HG02588 (cell line): Measurements from ENCODE around the gene TSPAN9.

Experiments
- ATAC-seq: cut with Tn5 transposase; IDR thresholded peaks from one replicate; pipeline ENCODE4 v1.9.1; 2021; ENCODE audit warnings: mild to moderate bottlenecking, moderate library complexity; ENCODE audit not compliant: unreplicated experiment

The TSPAN9 gene

GRCh38 chr12:3305904-3306619 is 228.9 kb downstream of the TSPAN9 start:
- ATAC-seq, result no peak

DNA sequence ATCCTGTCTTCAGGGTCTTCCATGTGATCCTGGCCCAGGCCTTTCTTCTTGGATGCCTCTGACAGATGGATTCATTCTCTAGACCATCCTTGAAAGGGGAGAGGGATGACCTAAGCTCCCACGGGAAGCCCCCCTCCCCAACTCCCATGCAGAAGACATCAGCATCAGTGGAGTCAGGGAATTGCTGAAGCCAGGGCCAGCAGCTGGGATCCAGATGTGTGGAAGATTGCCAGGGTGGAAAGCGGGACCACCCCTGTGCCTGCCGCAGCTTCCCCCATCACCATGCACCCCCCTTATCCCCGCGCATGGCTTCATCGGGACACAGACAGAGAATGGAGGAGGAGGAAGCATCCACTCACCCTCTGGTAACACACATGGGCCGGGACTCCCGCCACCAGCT is 230.2 kb downstream of the TSPAN9 start:
- no peak for ATAC-seq

DNA sequence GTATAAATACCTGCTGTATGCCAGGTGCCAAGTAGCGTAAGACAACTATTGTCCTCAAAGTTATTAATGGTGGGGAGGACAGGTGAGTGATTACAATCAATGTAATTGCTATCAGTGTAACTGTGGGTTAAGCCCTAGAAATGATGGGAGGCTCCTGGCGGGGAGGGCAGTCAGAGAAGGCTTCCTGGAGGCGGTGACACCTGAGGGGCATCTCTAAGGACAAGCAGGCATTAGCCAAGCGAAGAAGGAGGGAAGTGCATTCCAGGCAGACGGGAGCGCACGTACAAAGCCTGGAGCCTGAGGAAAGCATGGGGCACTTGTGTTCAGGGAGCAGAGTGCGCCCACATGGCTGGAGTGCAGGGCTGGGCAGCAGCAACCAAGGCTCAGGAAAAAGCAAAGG is 230.9 kb downstream of the TSPAN9 start:
- no peak for ATAC-seq

DNA sequence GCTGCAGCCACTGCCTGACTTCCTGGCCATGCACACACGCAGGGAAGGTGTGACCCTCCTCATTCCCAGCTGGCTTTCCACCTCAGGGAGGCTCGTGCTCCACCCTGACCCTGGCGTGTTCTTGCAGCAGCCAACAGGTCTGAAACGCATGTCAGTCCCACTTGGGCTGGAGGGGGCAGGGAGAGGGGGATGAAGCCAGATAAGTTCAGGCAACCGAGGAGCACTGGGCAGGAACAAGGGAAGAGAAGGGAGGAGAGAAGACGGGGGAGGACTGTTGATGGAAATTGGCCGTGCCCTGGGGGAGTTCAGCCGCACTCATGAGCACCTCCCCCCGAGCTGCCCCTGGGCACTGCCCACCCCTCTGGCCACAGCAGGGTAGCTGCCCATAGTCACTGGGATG is 231.4 kb downstream of the TSPAN9 start:
- no peak for ATAC-seq

- ATAC-seq, result no peak
These were observed 232.6 kb downstream of the TSPAN9 start for GRCh38 chr12:3309805-3310204.

- ATAC-seq, result no peak
These were observed 233.3 kb downstream of the TSPAN9 start for GRCh38 chr12:3310271-3311026.

GRCh38 chr12:3311027-3311402 is 233.8 kb downstream of the TSPAN9 start:
- no peak for ATAC-seq

- ATAC-seq, result no peak
These were observed 234.4 kb downstream of the TSPAN9 start for GRCh38 chr12:3311491-3312103.

DNA sequence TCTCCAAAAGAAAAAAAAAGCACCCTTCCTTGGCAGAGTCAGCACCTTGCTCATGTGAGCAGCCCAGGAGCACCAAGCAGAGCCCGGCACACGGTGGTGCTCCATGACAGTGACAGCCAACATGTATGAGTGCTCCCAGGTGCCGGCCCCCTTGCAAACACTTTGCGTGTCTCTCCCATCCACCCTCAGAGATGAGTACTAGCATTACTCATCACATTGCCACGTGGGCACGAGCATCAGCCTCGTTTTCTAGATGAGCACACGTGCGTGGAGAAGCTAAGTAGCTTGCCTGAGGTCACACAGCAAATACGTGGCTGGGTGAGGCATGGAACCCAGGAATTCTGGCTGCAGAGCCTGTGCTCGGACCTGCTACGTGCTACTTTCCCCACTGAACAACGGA is 235.9 kb downstream of the TSPAN9 start:
- ATAC-seq, result no peak

DNA sequence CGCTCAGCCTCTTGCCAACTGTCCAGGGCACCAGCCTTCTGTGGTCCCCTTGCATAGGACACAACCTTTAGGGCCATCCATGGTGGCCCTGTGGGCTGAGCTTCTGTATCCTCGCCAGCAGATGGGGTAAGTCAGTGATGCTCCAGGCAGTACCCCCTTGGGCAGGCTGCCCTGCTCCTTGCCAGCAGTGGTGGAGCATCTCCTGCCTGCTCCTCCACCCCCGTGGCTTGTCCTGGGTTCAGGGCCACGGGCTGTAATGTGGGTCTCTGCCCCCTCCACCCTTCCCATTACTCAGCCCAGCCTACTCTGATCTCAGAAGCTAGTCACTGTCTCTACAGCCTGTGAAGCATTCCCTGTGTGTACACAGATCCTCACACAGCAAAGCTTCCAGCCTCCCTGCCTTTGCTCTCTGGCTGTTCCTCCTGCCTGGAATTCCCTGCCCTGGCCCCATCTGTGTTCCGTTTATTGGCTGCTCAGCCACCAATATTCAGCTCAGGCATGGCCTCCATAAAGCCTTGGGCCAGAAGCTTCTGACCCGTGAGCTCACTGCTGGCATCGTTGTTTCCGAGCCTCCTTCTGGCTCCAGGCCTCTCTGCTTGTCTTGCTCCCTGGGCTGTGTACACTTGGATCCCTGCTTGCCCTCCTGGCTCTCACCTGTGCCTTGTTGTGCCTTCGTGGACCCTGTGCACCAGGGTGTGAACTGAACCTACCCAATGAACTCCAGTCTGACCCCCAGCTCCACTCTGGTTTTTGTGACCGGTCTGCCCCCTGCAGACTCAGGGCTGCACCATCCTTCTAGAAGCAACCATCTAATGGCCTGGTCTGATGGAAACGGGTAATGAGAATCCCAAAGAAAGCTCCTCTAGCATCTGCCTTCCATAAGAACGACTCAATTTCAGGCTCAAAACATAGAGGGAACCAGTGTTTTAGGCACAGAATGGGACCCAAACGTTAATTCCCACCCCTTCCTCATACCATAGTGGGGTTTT is 236.8 kb downstream of the TSPAN9 start:
- ATAC-seq, result no peak

DNA sequence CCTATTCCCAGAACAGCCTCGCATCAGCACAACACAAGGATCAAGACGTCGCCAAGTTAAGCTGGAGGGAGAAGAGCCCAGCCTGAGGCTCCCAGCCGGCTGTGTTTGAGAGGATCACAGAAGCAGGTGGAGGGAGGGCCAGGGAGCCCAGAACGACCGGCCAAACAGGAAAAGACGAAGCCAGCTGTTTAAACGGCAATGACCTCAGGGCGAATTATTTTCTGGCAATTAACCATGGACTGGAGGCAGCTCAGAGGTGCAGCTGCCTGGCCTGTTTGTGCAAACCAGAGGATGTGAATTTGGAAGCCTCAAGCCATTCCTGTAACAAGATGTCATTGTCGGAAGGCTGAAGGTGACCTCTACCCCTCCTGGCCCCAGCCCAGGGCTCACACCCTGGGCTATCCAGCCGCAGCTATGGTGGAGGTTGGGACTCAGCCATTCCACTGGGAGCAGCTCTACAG is 238.1 kb downstream of the TSPAN9 start:
- ATAC-seq, result no peak

DNA sequence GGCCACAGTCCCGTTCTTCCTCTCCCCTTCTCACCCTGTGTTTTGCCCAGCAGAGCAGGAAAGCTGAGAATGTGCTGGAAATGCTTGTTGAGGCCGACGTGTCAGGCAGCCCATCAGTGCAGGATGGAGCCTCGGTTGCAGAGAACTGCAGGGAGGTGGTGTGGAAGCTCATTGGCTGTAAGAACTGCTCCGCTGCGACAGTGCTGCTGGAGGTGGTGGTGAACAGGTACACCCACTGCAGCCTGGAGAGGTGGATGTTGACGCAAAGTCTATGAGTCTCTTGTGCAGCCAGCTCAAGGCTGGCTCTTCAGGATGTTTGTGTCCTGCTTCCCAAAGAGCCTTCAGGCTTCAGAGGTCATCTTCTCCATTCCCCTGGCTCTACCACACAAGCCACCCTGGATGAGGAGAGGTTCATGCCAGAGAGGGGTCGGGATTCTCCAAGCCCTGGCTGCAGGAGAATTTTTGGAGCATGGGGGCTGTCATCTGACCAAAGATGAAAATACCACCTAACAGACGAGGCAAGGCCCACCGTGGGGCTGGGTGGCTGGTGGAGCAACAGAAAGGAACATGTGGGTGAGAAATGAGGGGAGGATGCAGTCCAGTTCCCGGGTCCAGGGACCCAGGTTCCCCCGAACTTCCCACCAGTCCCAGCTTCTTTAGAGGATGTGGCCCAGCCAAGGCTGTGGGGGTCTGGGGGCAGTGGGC is 239.7 kb downstream of the TSPAN9 start:
- no peak for ATAC-seq

- no peak for ATAC-seq
These were observed 240.3 kb downstream of the TSPAN9 start for GRCh38 chr12:3317481-3317815.

- ATAC-seq, result no peak
These were observed 240.8 kb downstream of the TSPAN9 start for GRCh38 chr12:3317841-3318501.

- ATAC-seq, result no peak
These were observed 242.7 kb downstream of the TSPAN9 start for GRCh38 chr12:3319723-3320492.

DNA sequence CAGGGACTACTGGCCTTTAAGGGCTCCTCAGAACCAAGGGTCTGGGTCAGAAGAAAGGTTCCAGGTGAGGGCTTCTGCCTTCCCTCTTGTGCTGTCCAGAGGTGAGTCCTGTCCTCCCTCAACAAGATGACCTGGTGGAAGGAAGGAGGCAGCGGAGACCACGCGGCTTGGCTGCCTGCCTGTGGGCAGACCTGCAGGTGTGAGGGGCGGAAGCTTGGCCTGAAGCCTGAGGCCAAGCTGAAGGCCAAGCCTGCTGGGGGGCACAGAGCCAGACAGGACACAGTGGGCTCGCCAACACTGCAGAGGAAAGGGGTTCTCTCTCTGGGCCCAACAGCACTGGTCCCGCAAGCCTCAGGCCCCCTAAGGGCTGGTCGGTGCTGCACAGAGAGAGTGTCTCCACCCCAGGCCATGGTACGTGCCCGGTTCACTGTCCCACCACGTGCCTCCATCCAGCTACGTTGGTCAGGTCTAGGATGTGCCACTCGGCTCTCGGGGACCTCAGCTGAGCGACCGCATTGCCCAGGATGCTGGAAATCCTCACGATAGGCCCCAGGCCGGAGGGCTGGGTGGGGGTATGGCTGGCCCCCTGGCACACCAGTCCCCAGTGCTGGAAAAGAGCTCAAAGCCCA is 243.8 kb downstream of the TSPAN9 start:
- ATAC-seq, result no peak

- no peak for ATAC-seq
These were observed 244.7 kb downstream of the TSPAN9 start for GRCh38 chr12:3321881-3322280.

DNA sequence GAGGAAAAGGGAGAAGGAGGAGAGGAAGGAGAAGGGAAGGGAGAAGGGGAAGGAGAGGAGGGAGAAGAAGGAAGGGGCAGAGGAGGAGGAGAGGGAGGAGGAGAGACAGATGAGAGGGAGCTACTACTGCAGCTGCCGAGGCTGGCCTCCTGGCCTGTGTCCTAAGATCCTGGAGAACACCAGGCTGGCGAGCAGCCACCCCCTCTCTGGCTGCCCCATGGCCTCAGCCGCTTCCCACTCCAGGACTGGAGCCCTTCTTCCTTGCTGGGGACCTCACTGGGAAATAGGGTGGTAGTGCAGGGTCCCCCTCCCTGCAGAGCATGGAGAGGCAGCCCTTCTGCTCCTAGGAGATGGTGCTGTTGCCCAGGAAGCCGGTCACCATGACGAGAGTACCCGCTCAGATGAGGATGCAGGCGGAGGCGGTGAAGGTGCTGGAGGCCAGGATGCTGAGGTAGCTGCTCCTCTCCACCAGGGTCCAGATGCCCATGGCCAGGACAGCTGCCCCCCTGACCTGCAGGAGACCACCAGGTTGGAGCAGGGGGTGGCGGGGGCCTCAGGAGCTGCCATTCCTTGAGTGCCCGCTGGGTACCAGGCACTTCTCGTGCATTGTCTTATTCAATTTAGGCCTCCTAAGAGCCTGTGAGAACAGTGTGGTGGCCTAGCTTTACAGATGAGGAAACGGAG is 246.0 kb downstream of the TSPAN9 start:
- no peak for ATAC-seq
